GM11168 (cell line): ENCODE data around the gene RPL41.

Experiments used
- in situ Hi-C: fragments of 300-500 bp; cut with MboI; formaldehyde crosslinking; loops from one replicate; pipeline ENCODE4 v1.12.0; 2022; ENCODE audit warnings: low sequenced_read_pairs; ENCODE audit not compliant: unreplicated experiment

The RPL41 gene

GRCh38 chr12:56126732-56127239, 10.4 kb downstream of the RPL41 start:
- in situ Hi-C loops, result no loop called here

DNA sequence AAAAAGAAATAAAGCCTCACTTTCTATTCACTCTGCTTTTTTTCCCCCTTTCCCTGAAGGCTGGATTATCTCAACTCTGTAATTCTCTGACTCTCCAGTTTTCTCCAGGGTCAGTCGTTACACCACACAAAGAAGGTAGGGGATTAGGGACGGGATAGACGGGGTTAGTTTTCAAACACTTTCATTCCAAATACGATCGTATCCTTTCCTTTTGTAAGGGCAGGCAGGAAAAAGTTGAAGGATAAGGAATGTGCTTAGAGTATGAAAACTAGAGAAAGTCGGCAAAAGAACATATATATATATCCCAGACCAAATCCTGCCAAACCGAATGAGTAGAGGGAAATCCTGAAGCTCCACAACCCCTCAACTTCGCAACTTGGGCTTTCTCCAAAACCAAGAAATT, 11.1 kb downstream of the RPL41 start:
- in situ Hi-C loops, result no loop called here

DNA sequence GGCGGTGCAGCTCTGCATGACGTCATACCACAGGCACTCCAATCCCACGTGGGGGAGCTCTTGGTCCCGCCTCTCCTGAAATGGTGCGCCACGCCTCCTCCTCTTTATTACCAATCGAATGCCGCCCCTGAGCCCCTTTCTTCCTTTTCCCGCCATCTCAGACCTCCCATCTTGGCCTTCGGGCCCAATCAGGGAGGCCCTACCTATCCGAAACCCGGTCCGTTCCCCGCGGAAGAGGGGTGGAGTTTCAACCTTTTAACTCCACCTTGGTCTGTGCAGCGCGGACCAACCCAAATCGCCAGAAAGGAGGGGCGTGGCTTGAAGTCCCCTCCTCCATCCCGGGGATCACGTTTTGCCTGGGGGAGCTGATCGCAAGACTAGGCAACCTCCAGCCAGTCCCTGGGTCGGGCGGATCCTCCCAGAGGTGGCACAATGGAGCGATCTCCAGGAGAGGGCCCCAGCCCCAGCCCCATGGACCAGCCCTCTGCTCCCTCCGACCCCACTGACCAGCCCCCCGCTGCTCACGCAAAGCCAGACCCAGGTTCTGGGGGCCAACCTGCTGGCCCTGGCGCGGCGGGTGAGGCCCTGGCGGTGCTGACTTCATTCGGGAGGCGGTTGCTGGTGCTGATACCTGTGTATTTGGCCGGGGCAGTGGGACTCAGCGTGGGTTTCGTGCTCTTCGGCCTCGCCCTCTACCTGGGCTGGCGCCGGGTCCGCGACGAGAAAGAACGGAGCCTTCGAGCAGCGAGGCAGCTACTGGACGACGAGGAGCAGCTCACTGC, 11.6 kb downstream of the RPL41 start, which contains the start of gene ESYT1:
ESYT1 (plus strand) TSS at position 380 of the 782 bp plus-strand sequence; CDS start at position 433, 53 bp downstream.
- in situ Hi-C loops, result no loop called here

DNA sequence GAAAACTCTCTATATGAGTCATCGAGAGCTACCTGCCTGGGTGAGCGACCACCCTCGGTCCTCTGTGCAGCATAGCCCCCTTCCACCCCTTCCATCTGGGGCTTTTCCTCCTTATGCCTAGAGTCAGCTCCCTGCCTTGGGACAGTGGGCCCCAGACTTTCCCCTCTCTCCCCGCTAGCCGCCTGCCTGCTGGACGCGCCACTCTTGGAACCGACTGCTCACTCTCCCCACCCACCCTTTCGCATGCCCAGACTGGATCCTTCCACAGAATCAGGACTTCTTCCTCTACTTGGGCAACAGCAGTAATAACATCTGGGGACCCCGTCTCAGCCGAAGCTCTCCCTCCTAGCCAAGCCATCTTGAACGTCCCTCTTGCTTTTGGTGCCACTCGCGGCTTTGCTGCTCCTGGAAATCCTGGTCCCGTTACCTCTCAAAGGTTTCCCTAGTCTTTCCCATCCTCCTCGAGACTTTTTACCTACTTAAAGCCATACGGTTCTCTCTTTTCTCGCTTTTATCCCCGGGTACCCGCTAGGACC, 12.3 kb downstream of the RPL41 start:
- in situ Hi-C loops, result no loop called here

GRCh38 chr12:56129206-56129941, 12.9 kb downstream of the RPL41 start:
- in situ Hi-C loops, result no loop called here

- in situ Hi-C loops, result no loop called here
These were observed 13.6 kb downstream of the RPL41 start for GRCh38 chr12:56129942-56130495.

- in situ Hi-C loops, result no loop called here
These were observed 14.4 kb downstream of the RPL41 start for GRCh38 chr12:56130876-56131275.

- in situ Hi-C loops, result no loop called here
These were observed 18.5 kb downstream of the RPL41 start for GRCh38 chr12:56134897-56135296.

- in situ Hi-C loops, result no loop called here
These were observed 21.6 kb downstream of the RPL41 start for GRCh38 chr12:56137853-56138571.

DNA sequence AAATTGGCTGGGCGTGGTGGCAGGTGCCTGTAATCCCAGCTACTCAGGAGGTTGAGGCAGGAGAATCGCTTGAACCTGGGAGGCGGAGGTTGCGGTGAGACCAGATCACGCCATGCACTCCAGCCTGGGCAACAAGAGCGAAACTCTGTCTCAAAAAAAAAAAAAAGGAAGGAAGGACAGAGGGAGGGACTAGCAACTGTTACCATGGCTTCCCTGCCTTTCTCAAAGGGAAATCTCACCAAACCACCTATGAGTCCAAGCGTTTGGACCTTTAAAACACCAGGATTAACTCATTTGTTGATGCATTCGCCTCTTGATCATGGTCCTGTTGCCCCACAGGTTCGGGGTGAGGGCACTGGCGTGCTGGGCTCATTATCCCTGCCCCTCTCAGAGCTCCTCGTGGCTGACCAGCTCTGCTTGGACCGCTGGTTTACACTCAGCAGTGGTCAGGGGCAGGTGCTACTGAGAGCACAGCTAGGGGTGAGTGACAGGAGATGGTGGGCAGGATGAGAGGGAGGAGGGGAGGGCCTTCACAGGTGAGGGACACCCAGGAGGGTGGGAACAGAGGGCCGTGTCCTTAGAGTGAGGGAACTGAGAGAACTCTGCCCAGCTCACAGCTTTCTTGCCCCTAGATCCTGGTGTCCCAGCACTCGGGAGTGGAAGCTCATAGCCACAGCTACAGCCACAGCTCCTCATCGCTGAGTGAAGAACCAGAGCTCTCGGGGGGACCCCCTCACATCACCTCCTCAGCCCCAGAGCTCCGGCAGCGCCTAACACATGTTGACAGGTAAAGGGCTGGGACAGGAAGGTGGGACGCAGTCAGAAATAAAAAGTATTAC, 25.7 kb downstream of the RPL41 start:
- in situ Hi-C loops, result no loop called here

GRCh38 chr12:56143217-56143616, 26.8 kb downstream of the RPL41 start:
- in situ Hi-C loops, result no loop called here

GRCh38 chr12:56143870-56144269, 27.4 kb downstream of the RPL41 start:
- in situ Hi-C loops, result no loop called here

DNA sequence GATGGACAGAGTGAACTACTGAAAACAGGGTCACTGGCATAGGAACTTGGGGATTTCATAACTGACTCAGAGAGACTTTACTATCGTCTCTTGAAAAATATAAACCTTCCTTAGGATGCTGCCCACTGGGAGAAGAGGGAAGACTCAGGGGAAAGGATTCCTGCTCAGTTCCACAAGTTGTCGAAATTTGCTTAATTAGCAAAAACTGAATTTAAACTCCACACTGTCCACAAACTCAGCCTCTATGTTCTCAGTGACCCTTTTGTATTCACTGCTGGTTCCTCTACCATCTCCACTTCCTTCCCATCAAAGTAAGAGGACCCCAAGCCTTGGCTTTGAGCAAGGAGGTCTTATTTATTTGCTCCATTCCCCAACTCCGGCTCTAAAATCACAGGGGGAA, 28.8 kb downstream of the RPL41 start:
- in situ Hi-C loops, result no loop called here

GRCh38 chr12:56146492-56147460, 30.3 kb downstream of the RPL41 start:
- in situ Hi-C loops, result no loop called here

DNA sequence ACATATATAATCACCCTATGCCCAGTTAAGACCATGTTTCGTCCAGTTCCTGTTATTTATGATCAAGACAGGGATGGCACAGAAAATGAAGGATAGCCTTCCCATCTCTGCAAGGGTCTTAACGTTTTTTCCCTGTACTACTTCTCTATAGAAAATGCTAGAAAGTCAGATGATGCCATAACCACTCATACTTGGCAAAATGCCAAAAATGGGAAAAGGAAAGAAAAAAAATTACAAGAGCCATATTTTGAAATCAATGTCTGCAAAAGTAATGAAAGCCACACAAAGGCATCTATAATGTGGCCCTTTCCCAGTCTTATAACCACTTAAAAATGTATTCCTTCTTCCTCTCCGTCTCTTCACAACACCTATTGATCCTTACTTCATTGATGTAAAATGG, 34.1 kb downstream of the RPL41 start:
- in situ Hi-C loops, result no loop called here

- in situ Hi-C loops, result no loop called here
These were observed 35.3 kb downstream of the RPL41 start for GRCh38 chr12:56151672-56152131.

- in situ Hi-C loops, result no loop called here
These were observed 35.8 kb downstream of the RPL41 start, which contains the start of gene MYL6B for GRCh38 chr12:56152132-56152755. MYL6B (plus strand) TSS chr12:56152587; CDS start chr12:56153919, 1,332 bp downstream.
